Cardiac muscle cell (in vitro differentiated cells and primary cell): ENCODE results near the gene PDCD4. TPM values are rescaled to one million over a fixed set of nuclear protein-coding genes. Genes with fewer than 3 reads are reported as not detected.

Experiments
- DNase-seq, 2 donors: peaks; one replicate each; pipeline versions ENCODE4 v3.0.0 to v3.0.0-alpha.2; 2010 to 2017; ENCODE audit warnings: low read depth in 1 of 2, low spot score in 1 of 2
- H3K27ac ChIP-seq: fragments of 200-600 bp; sonication (generic); 2 replicates; pipeline ENCODE4 v1.5.1; 2016
- H3K27me3 ChIP-seq: fragments of 200-600 bp; sonication (generic); 2 replicates; pipeline ENCODE4 v1.6.0; 2016; ENCODE audit warnings: control low read depth
- H3K36me3 ChIP-seq: fragments of 200-600 bp; sonication (generic); 2 replicates; pipeline ENCODE4 v1.5.1; 2016; ENCODE audit warnings: control low read depth
- H3K4me1 ChIP-seq: fragments of 200-600 bp; sonication (generic); 2 replicates; pipeline ENCODE4 v1.8.1; 2017; ENCODE audit warnings: low read depth, mild to moderate bottlenecking, mixed run types
- H3K4me3 ChIP-seq: fragments of 200-600 bp; sonication (generic); 2 replicates; pipeline ENCODE4 v1.5.1; 2016; ENCODE audit warnings: mild to moderate bottlenecking
- H3K9me3 ChIP-seq: fragments of 200-600 bp; sonication (generic); 2 replicates; pipeline ENCODE4 v1.5.1; 2017; ENCODE audit warnings: low read depth, mild to moderate bottlenecking, control low read depth
- polyA plus RNA-seq: library from polyadenylated mRNA; unstranded; fragments of >200 nt; fragmentation: Nextera tagmentation; extraction: Ambion mirVana; gene quantifications from 2 replicates; pipeline ENCODE4 v1.2.1, GENCODE V29; 2016
- total RNA-seq: library from RNA; depleted of rRNA; stranded (reverse); fragments of >200 nt; gene quantifications from 2 replicates; pipeline ENCODE4 v1.2.3, GENCODE V29; 2016
- TF ChIP-seq, protein P1 (sequence below): IDR thresholded peaks from 2 replicates; pipeline ENCODE4 v1.5.1; 2012; ENCODE audit warnings: low read depth, mild to moderate bottlenecking, low read length

The PDCD4 gene
- total and polyA plus RNA-seq, 2 experiments from 2014 or later = 84.9 to 98.7 TPM

- Histone ChIP-seq H3K36me3 (no peaks in the 10 kb centered on the region), H3K4me3 (no peak overlapping the region), H3K9me3 (no peaks in the 10 kb centered on the region), H3K27me3 (no peaks in the 10 kb centered on the region), H3K4me1 (peaks cover 8% of the 10 kb centered on the region), H3K27ac (peak overlapping the region; percentile 60)
- no peak for DNase-seq
- TF ChIP-seq, protein P1, sequence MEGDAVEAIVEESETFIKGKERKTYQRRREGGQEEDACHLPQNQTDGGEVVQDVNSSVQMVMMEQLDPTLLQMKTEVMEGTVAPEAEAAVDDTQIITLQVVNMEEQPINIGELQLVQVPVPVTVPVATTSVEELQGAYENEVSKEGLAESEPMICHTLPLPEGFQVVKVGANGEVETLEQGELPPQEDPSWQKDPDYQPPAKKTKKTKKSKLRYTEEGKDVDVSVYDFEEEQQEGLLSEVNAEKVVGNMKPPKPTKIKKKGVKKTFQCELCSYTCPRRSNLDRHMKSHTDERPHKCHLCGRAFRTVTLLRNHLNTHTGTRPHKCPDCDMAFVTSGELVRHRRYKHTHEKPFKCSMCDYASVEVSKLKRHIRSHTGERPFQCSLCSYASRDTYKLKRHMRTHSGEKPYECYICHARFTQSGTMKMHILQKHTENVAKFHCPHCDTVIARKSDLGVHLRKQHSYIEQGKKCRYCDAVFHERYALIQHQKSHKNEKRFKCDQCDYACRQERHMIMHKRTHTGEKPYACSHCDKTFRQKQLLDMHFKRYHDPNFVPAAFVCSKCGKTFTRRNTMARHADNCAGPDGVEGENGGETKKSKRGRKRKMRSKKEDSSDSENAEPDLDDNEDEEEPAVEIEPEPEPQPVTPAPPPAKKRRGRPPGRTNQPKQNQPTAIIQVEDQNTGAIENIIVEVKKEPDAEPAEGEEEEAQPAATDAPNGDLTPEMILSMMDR = no peak
Observed at GRCh38 chr10:110843031-110843430, 28.7 kb upstream of the PDCD4 start.

DNA sequence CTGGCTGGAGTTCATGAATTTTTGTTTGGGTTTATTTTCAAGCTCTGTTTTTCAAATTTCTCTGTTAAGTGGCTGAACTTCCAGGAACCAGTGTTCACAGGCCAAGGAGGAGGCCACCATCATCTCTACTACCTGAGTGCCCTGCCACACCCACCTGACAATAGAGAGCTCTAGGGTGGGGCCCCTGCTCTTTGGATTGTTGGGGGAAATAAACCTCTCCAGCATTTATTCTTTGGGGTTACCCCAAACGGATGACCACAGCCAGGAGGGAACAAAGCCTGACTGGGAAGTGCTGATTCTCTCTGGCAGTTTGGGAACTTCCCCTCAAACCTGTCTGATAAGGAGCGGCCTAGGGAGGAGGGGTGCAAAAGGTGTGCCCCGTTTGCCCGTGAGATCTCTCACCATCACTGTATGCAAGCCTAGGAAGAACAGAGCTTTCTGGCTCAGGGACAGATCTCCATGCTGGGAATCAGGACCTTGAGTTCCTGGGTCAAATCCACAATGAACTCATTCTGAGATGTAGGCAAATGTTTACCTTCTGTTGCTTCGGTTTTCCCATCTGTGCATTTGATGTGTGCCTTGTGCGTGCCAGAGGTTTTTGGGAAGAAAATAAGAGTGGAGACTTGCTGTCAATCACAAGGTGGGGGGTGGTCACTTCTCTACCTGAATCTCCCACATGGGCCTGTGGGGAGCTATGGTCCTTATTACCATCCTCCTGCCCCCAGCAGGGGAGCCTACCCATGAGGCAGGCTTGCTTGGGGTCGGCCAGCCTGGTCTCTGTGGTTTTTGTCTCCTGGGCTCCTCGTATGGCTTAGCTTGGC is 27.7 kb upstream of the PDCD4 start:
- Histone ChIP-seq H3K4me3 (no peak overlapping the region), H3K9me3 (no peaks in the 10 kb centered on the region), H3K27me3 (no peaks in the 10 kb centered on the region), H3K36me3 (no peaks in the 10 kb centered on the region), H3K27ac (no peak overlapping the region), H3K4me1 (no peaks in the 10 kb centered on the region)
- TF ChIP-seq, protein P1 = no peak
- DNase-seq = no peak

DNA sequence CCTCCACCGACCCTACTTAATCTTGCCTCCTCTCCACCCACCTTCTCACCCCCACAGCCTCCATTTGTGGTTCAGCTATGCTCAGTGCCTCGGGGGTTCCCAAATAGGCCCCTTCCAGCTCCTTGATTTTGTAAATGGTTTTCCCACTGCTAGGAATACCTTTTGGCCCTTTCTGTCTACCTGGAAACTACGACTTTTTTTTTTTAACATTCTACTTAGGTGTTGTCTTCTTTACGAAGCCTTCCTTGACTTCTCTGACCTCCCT is 27.2 kb upstream of the PDCD4 start:
- TF ChIP-seq, protein P1 = no peak
- Histone ChIP-seq H3K4me1 (no peaks in the 10 kb centered on the region), H3K27ac (no peak overlapping the region), H3K4me3 (no peak overlapping the region), H3K36me3 (no peaks in the 10 kb centered on the region), H3K9me3 (no peaks in the 10 kb centered on the region), H3K27me3 (no peaks in the 10 kb centered on the region)
- DNase-seq = no peak

DNA sequence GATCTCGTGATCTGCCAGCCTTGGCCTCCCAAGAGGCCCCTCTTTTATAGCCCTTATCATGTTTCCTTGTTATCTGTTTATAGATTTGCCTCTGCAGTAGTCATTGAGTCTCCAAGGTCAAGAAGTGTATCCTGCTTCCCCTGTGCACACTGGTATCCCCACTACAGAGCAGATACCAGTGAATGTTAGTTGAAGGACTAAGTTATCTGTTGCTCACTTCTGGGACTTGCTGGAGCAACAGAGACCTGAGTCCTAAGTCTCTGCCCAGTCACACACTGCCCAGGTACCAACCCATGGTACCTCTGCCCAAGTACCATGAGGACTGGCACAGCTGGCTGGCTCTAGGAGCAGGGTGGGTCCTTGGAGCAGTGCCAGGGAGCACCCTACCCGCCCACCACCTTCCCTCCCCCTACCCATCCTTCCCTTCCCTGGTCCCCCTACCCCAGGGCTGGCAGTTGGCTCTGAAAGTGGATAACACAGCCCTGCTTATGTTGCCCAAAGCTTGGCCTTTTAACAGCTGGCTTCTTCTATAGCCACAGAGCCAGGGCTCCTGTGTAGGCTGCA is 26.5 kb upstream of the PDCD4 start:
- Histone ChIP-seq H3K4me3 (no peak overlapping the region), H3K27me3 (no peaks in the 10 kb centered on the region), H3K36me3 (no peaks in the 10 kb centered on the region), H3K4me1 (no peaks in the 10 kb centered on the region), H3K9me3 (no peaks in the 10 kb centered on the region), H3K27ac (no peak overlapping the region)
- TF ChIP-seq, protein P1 = no peak
- no peak for DNase-seq

DNA sequence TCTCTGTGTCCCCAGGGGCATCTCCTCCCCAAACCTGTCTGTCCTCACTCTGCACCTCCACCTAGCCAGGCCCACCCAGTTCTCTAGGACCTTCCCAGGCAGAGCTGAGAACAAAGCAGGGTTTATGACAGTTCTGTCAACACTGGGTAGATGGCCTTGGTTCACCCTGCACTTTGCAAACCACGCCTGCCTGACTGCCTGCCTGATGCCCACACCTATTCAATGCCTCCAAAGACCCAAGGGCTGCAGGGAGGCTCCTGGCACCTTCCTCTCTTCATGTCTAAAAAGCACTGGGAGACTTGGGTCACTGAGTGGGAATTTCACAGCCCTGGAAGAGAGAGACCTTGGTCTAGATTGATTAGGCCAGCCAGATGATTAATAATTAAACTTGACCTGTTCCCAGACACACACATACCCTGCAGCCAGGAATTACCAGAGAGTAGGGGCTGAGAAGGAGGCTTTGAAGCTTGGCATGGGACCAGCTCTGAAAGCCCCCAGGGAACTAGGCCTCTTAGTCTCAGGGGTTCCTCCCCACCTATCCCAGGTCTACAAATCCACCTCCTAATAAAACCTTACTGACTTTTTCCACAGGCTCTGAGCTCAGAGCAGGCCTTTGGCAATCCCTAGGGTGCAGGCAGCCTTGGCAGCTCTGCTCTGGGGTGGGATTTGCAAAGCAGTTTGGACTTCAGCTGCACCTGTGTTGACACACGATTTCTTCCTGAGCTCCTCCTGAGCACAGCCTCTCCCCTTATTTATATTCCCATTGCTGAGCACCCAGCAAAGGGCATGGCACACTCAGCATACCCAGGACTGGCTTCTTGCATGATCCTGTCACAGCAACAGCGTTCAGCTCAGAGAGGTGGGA is 25.7 kb upstream of the PDCD4 start:
- TF ChIP-seq, protein P1 = no peak
- no peak for DNase-seq
- H3K9me3 ChIP-seq = no peaks in the 10 kb centered on the region
- H3K4me1 ChIP-seq = peaks cover under 1% of the 10 kb centered on the region
- no peak overlapping the region for H3K27ac ChIP-seq
- no peak overlapping the region for H3K4me3 ChIP-seq
- no peaks in the 10 kb centered on the region for H3K36me3 ChIP-seq
- H3K27me3 ChIP-seq = no peaks in the 10 kb centered on the region
